Airway epithelial cell (primary cell): ENCODE measurements around the gene FOXD2. TPM values are rescaled to one million over a fixed set of nuclear protein-coding genes. Genes with fewer than 3 reads are reported as not detected.

Source experiments
- total RNA-seq: library from RNA; depleted of rRNA; stranded (reverse); fragments of >200 nt; gene quantifications from 2 replicates; pipeline ENCODE4 v1.2.3, GENCODE V29; 2015

Gene FOXD2
- 0.05 and 0.14 TPM in 2 replicates for total RNA-seq

GRCh38 chr1:47437447-47438164, at the start of gene FOXD2:
Gene FOXD2, plus strand, starts transcription at chr1:47438044. Its CDS starts 92 bp downstream, at chr1:47438136.

DNA sequence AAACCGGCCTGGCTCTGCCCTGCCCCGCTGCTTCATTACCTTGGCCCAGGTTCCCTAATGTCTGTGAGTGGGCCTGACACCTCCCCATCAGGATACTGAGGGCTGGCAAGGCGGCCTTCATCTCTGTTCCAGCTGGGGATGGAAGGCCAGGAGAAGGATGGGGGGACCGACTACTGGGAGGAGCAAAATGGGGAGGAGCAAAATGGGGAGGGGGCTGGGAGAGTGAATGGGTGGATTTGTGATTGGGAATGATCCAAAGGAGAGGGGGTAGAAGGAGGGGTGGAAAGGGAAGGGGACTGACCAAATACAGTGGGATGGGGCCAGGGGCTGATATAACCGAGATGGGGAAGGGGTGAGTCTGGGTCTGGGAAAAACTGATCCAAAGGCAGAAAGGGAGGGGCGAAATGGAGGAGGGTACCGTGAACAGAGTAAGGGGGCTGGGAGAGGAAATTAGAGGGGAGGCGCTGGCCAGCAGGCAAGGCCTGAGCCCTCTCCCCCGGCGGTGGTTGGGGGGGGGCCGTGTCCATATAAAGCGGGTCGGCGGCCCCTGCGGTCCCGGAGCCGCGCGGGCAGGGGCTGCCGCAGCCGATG, 22.0 kb upstream of the FOXD2 start, which contains the start of gene FOXE3:
Gene FOXE3, plus strand, starts transcription at position 558 of the 591 bp plus-strand sequence. Its CDS starts 31 bp downstream, at position 589.

Other genes starting within 250 kb of the FOXD2 start
- 2.5 TPM in 1 of 2 replicates, not detected in the other for gene PDZK1IP1, start 248.0 kb upstream of the FOXD2 start, total RNA-seq
- not detected in 2 replicates for gene TAL1, start 205.8 kb upstream of the FOXD2 start, total RNA-seq
- gene STIL, start 123.9 kb upstream of the FOXD2 start, total RNA-seq, result 5.4 and 8.7 TPM in 2 replicates
- gene CMPK1, start 104.3 kb upstream of the FOXD2 start, total RNA-seq, result 61.3 and 76.2 TPM in 2 replicates
- gene FOXE3, start 21.8 kb upstream of the FOXD2 start, total RNA-seq, result not detected in 2 replicates